Naive thymus-derived CD4-positive, alpha-beta T cell (primary cell): Measurements from ENCODE around the gene CHPF. TPM values are rescaled to one million over a fixed set of nuclear protein-coding genes. Genes with fewer than 3 reads are reported as not detected.

ENCODE experiments used
- ATAC-seq: fragments of 150-1000 bp; cut with Tn5 transposase; 2 replicates; pipeline ENCODE4 v1.10.0; 2021; ENCODE audit warnings: mild to moderate bottlenecking, moderate library complexity
- CTCF ChIA-PET: fragments of 350-600 bp; sonication (Branson Sonifier 250); formaldehyde crosslinking; loops from one replicate; lab custom pipeline; 2021; ENCODE audit warnings: antibody characterized with exemption; lab: Charles Lee
- POLR2A ChIA-PET: fragments of 350-600 bp; sonication (Branson Sonifier 250); formaldehyde crosslinking; loops from one replicate; lab custom pipeline; 2021; ENCODE audit warnings: antibody characterized with exemption, inconsistent platforms; lab: Charles Lee
- DNase-seq, 9 donors: peaks; one replicate each; pipeline versions ENCODE4 v3.0.0 to v3.0.0-alpha.2; 2020 to 2022; ENCODE audit warnings: mixed read lengths in 1 of 9
- H3K27ac ChIP-seq: one replicate; pipeline ENCODE4 v1.7.0; 2013; ENCODE audit warnings: mild to moderate bottlenecking, low read depth, low read length, moderate library complexity
- H3K27me3 ChIP-seq, 2 donors: one replicate each; pipeline ENCODE4 v1.7.0; 2013; ENCODE audit warnings: low read length in 2 of 2, mild to moderate bottlenecking in 2 of 2, moderate library complexity in 2 of 2; ENCODE audit not compliant: control insufficient read depth in 2 of 2, insufficient read depth in 2 of 2
- H3K36me3 ChIP-seq, 3 experiments: 1 replicate in 2 of 3; 2 replicates in 1 of 3; pipeline ENCODE4 v1.7.0; 2013; ENCODE audit warnings: low read length in 3 of 3, mild to moderate bottlenecking in 3 of 3, moderate library complexity in 1 of 3; ENCODE audit not compliant: insufficient read depth in 3 of 3, control insufficient read depth in 2 of 3
- H3K4me1 ChIP-seq, 2 donors: one replicate each; pipeline ENCODE4 v1.7.0; 2013; ENCODE audit warnings: low read length in 2 of 2, mild to moderate bottlenecking in 2 of 2, moderate library complexity in 1 of 2; ENCODE audit not compliant: control insufficient read depth in 2 of 2, insufficient read depth in 2 of 2
- H3K4me3 ChIP-seq: 2 replicates; pipeline ENCODE4 v1.7.0; 2013; ENCODE audit warnings: mild to moderate bottlenecking, low read length
- H3K9me3 ChIP-seq, 3 experiments: 1 replicate in 2 of 3; 2 replicates in 1 of 3; pipeline ENCODE4 v1.7.0; 2013; ENCODE audit warnings: low read length in 3 of 3; ENCODE audit not compliant: control insufficient read depth in 2 of 3
- H3K27ac Mint-ChIP-seq, 9 donors: one replicate each; pipeline ENCODE4 v1.8.0; 2020 to 2022; ENCODE audit warnings: mixed read lengths in 9 of 9, mild to moderate bottlenecking in 8 of 9, moderate library complexity in 5 of 9, inconsistent platforms in 2 of 9
- H3K27me3 Mint-ChIP-seq, 5 donors: one replicate each; pipeline ENCODE4 v1.8.0; 2021 to 2022; ENCODE audit warnings: mixed read lengths in 5 of 5, mild to moderate bottlenecking in 1 of 5
- H3K36me3 Mint-ChIP-seq, 5 donors: one replicate each; pipeline ENCODE4 v1.8.0; 2020 to 2022; ENCODE audit warnings: mixed read lengths in 5 of 5, mild to moderate bottlenecking in 3 of 5, inconsistent platforms in 1 of 5
- H3K4me1 Mint-ChIP-seq, 7 donors: one replicate each; pipeline ENCODE4 v1.8.0; 2020 to 2022; ENCODE audit warnings: mixed read lengths in 7 of 7, mild to moderate bottlenecking in 3 of 7, inconsistent platforms in 1 of 7
- H3K4me3 Mint-ChIP-seq, 10 donors: one replicate each; pipeline ENCODE4 v1.8.0; 2020 to 2022; ENCODE audit warnings: mild to moderate bottlenecking in 10 of 10, mixed read lengths in 10 of 10, moderate library complexity in 6 of 10, inconsistent platforms in 2 of 10
- H3K9me3 Mint-ChIP-seq, 11 donors: one replicate each; pipeline ENCODE4 v1.8.0; 2020 to 2022; ENCODE audit warnings: mixed read lengths in 11 of 11, mild to moderate bottlenecking in 4 of 11, inconsistent platforms in 1 of 11, moderate library complexity in 1 of 11
- intact Hi-C, 2 donors: fragments of 100-400 bp; cut with micrococcal nuclease; formaldehyde crosslinking; loops; one replicate each; pipeline ENCODE4 v1.15.1; 2023
- polyA plus RNA-seq, 2 donors: library from polyadenylated mRNA; unstranded; fragments of 300-500 nt; fragmentation: Illumina TruSeq; gene quantifications; one replicate each; pipeline ENCODE4 v1.2.3, GENCODE V29; 2021
- total RNA-seq, 6 experiments: library from RNA in 5 of 6; stranded (reverse) in 5 of 6; gene quantifications; 1 replicate in 5 of 6; 2 replicates in 1 of 6; pipeline ENCODE4 v1.2.3 and lab custom pipeline; 2021 to 2026

The CHPF gene
- total and polyA plus RNA-seq, 7 experiments from 2014 or later = 4.1 to 15.3 (median 5.7) TPM

GRCh38 chr2:219516888-219517287, 26.7 kb downstream of the CHPF start:
- Mint-ChIP-seq H3K27ac (no peak overlapping the region), H3K36me3 (no peaks in the 10 kb centered on the region), H3K9me3 (peaks cover 0 to 1% (median 0%) of the 10 kb centered on the region in 11 donors), H3K4me1 (peaks cover 3 to 29% (median 26%) of the 10 kb centered on the region in 7 donors), H3K4me3 (no peak overlapping the region), H3K27me3 (peaks cover 76 to 86% (median 84%) of the 10 kb centered on the region in 5 donors)
- no peaks in the 10 kb centered on the region for H3K9me3 ChIP-seq
- no peaks in the 10 kb centered on the region for H3K4me1 ChIP-seq
- ATAC-seq (no peak), DNase-seq (no peak)
- no peak overlapping the region for H3K27ac ChIP-seq
- intact Hi-C loops = no loop called here
- no peaks in the 10 kb centered on the region for H3K36me3 ChIP-seq
- H3K4me3 ChIP-seq = no peak overlapping the region
- POLR2A ChIA-PET = no interaction called here
- CTCF ChIA-PET = no interaction called here
- H3K27me3 ChIP-seq = peaks cover 0 to 9% of the 10 kb centered on the region in 2 donors

- Histone ChIP-seq H3K27ac (no peak overlapping the region), H3K36me3 (no peaks in the 10 kb centered on the region), H3K4me3 (no peak overlapping the region), H3K4me1 (no peaks in the 10 kb centered on the region), H3K9me3 (no peaks in the 10 kb centered on the region), H3K27me3 (peaks cover 0 to 5% of the 10 kb centered on the region in 2 donors)
- no peak for ATAC-seq
- POLR2A ChIA-PET = no interaction called here
- H3K36me3 Mint-ChIP-seq = no peaks in the 10 kb centered on the region
- peaks cover 0 to 2% (median 0%) of the 10 kb centered on the region in 11 donors for H3K9me3 Mint-ChIP-seq
- H3K4me3 Mint-ChIP-seq = peak overlapping the region in 3 of 10 donors; percentile 39 to 61 (median 57)
- peaks cover 3 to 23% (median 18%) of the 10 kb centered on the region in 7 donors for H3K4me1 Mint-ChIP-seq
- intact Hi-C loops = no loop called here
- H3K27ac Mint-ChIP-seq = no peak overlapping the region
- peaks cover 71 to 86% (median 83%) of the 10 kb centered on the region in 5 donors for H3K27me3 Mint-ChIP-seq
- CTCF ChIA-PET = no interaction called here
- no peak for DNase-seq
Measured at GRCh38 chr2:219515874-219516629, 27.6 kb downstream of the CHPF start.

DNA sequence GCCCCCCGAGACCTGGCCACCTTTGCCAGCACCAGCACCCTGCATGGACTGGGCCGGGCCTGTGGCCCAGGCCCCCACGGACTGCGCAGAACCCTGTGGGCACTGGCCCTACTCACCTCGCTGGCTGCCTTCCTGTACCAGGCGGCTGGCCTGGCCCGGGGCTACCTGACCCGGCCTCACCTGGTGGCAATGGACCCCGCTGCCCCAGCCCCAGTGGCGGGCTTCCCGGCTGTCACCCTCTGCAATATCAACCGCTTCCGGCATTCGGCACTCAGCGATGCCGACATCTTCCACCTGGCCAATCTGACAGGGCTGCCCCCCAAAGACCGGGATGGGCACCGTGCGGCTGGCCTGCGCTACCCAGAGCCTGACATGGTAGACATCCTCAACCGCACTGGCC, 28.8 kb downstream of the CHPF start:
- Histone ChIP-seq H3K4me3 (no peak overlapping the region), H3K4me1 (peaks cover 0 to 7% of the 10 kb centered on the region in 2 donors), H3K27me3 (peaks cover 0 to 11% of the 10 kb centered on the region in 2 donors), H3K27ac (no peak overlapping the region), H3K9me3 (no peaks in the 10 kb centered on the region), H3K36me3 (no peaks in the 10 kb centered on the region)
- Mint-ChIP-seq H3K27ac (no peak overlapping the region), H3K9me3 (peaks cover 0 to 3% (median 0%) of the 10 kb centered on the region in 11 donors), H3K4me3 (no peak overlapping the region), H3K36me3 (no peaks in the 10 kb centered on the region), H3K4me1 (peaks cover 8 to 30% (median 23%) of the 10 kb centered on the region in 7 donors), H3K27me3 (peaks cover 74 to 87% (median 79%) of the 10 kb centered on the region in 5 donors)
- POLR2A ChIA-PET = no interaction called here
- intact Hi-C loops = no loop called here
- ATAC-seq (no peak), DNase-seq (no peak)
- CTCF ChIA-PET = no interaction called here

- H3K27me3 ChIP-seq = peaks cover 0 to 12% of the 10 kb centered on the region in 2 donors
- H3K9me3 Mint-ChIP-seq = peaks cover 0 to 5% (median 0%) of the 10 kb centered on the region in 11 donors
Measured at GRCh38 chr2:219514196-219514761, 29.3 kb downstream of the CHPF start, which contains the start of gene ASIC4. TSS of gene ASIC4 (plus strand) at chr2:219514482. CDS start at chr2:219514725, 243 bp downstream.

DNA sequence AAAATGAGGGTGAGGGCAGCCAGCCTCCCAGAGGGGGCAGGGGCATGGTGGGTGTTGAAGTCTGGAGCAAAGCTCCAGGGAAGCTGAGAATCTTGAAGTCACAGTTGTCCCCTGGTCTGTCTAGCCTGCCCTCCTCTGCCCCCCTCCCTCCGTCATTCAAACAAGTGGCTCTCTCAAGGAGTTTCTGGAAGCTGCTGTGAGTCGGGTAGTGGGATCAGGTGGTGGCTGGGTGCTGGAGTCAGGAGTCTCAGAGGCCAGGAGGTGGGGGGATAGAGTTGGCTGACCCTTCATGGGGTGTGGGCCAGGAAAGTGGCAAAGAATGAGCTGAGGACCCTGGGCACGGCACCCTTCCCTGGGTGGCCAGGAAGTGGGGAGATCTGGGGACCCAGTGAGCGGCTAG, 29.8 kb downstream of the CHPF start:
- Mint-ChIP-seq H3K36me3 (peaks cover 0 to 2% (median 0%) of the 10 kb centered on the region in 5 donors), H3K9me3 (peaks cover 0 to 5% (median 0%) of the 10 kb centered on the region in 11 donors), H3K4me3 (peak overlapping the region in 5 of 10 donors; percentile 10 to 61 (median 47)), H3K27ac (no peak overlapping the region), H3K4me1 (peaks cover 14 to 34% (median 28%) of the 10 kb centered on the region in 7 donors), H3K27me3 (peaks cover 73 to 88% (median 81%) of the 10 kb centered on the region in 5 donors)
- ChIA-PET CTCF (no interaction called here), POLR2A (no interaction called here)
- DNase-seq (no peak), ATAC-seq (no peak)
- H3K36me3 ChIP-seq = no peaks in the 10 kb centered on the region
- no peak overlapping the region for H3K27ac ChIP-seq
- peaks cover 0 to 12% of the 10 kb centered on the region in 2 donors for H3K27me3 ChIP-seq
- H3K9me3 ChIP-seq = no peaks in the 10 kb centered on the region
- H3K4me1 ChIP-seq = peaks cover 0 to 12% of the 10 kb centered on the region in 2 donors
- intact Hi-C loops = no loop called here
- H3K4me3 ChIP-seq = no peak overlapping the region

More at GRCh38 chr2:219514196-219514761, 29.3 kb downstream of the CHPF start, which contains the start of gene ASIC4:
- H3K27ac Mint-ChIP-seq = no peak within 1 kb of the TSS
- POLR2A ChIA-PET = no interaction called here
- peaks cover 0 to 2% (median 0%) of the 10 kb centered on the region in 5 donors for H3K36me3 Mint-ChIP-seq
- peak; percentile 15 for ATAC-seq
- Histone ChIP-seq H3K36me3 (no peaks in the 10 kb centered on the region), H3K4me1 (peaks cover 0 to 12% of the 10 kb centered on the region in 2 donors), H3K4me3 (no peak within 1 kb of the TSS), H3K27ac (no peak within 1 kb of the TSS), H3K9me3 (no peaks in the 10 kb centered on the region)
- peak within 1 kb of the TSS in 5 of 10 donors; percentile 10 to 61 (median 47) for H3K4me3 Mint-ChIP-seq
- CTCF ChIA-PET = no interaction called here
- DNase-seq = no peak
- peaks cover 76 to 87% (median 82%) of the 10 kb centered on the region in 5 donors for H3K27me3 Mint-ChIP-seq
- intact Hi-C loops = no loop called here
- H3K4me1 Mint-ChIP-seq = peaks cover 14 to 34% (median 28%) of the 10 kb centered on the region in 7 donors

- no peak for DNase-seq
Measured at GRCh38 chr2:219512524-219513216, 30.9 kb downstream of the CHPF start.

More at GRCh38 chr2:219512524-219513216, 30.9 kb downstream of the CHPF start:
- no peaks in the 10 kb centered on the region for H3K36me3 ChIP-seq
- Mint-ChIP-seq H3K27ac (no peak overlapping the region), H3K27me3 (peaks cover 67 to 78% (median 71%) of the 10 kb centered on the region in 5 donors), H3K9me3 (peaks cover 0 to 5% (median 0%) of the 10 kb centered on the region in 11 donors), H3K4me1 (peaks cover 14 to 34% (median 28%) of the 10 kb centered on the region in 7 donors), H3K36me3 (peaks cover 0 to 2% (median 0%) of the 10 kb centered on the region in 5 donors), H3K4me3 (peak overlapping the region in 1 of 10 donors; percentile 29)
- CTCF ChIA-PET = no interaction called here
- peaks cover 0 to 12% of the 10 kb centered on the region in 2 donors for H3K4me1 ChIP-seq
- peaks cover 0 to 12% of the 10 kb centered on the region in 2 donors for H3K27me3 ChIP-seq
- H3K27ac ChIP-seq = no peak overlapping the region
- no peak overlapping the region for H3K4me3 ChIP-seq
- no peaks in the 10 kb centered on the region for H3K9me3 ChIP-seq
- intact Hi-C loops = no loop called here
- POLR2A ChIA-PET = no interaction called here
- ATAC-seq = no peak
